ENCODE data around the gene AXIN1.
"Not testable (repeated sequence)": the region's sequence is repeated elsewhere in the genome, so short reads cannot be mapped to it uniquely, and the experiment has no call there.

The AXIN1 gene

DNA sequence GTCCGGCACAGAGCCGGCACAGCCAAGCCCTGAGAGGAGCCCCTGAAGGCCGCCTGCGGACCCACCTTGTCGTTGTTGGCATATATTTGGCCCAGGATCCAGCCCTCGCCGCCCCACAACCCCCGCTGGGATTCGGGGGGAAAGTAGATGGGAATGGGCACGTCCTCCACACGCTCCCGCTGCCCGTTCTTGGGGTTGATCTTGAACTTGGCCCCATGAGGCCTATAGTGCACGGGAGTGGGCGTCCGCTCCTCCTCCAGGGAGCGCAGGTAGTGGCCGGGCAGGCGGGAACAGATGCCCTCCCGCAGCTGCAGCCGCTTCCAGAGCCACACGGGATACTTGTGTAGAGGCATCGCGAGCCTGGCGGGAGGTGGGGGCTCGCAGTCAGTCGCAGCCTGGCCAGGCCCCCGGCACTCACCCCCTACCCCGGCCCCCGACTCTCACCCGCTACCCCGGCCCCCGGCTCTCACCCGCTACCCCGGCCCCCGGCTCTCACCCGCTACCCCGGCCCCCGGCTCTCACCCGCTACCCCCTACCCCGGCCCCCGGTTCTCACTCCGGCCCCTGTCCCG, 17.4 kb upstream of the AXIN1 start:
- DNase-seq (ENCODE audit: low read depth) = no peak

DNA sequence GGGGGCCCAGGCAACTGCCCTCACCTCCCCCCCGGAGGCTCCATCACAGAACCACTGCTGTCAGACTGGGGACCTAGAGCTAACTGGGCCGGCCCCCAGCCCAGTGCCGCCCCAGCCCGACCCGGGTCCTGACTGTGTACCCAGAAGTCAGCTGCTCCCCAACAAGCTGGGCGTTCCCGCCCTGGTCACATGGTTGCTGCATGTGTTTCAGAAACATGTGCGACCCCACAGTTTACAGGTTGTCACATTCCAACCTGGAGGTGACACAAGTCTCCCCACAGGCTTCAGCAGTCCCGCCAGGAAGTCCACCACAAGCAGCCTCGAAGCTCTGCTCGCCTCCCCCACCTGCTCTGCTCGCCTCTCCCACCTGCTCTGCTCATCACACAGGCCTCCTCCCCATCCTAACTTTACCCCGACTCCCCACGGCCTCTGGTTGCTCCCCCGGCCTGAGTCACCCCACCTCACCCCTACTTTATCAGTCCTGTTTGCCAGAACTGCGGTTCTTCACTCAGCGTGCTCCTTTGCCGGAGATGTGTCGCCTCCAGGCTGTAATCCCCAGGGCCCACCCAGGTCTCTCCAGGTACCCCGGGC, 16.8 kb upstream of the AXIN1 start:
- DNase-seq (ENCODE audit: low read depth) = no peak

DNA sequence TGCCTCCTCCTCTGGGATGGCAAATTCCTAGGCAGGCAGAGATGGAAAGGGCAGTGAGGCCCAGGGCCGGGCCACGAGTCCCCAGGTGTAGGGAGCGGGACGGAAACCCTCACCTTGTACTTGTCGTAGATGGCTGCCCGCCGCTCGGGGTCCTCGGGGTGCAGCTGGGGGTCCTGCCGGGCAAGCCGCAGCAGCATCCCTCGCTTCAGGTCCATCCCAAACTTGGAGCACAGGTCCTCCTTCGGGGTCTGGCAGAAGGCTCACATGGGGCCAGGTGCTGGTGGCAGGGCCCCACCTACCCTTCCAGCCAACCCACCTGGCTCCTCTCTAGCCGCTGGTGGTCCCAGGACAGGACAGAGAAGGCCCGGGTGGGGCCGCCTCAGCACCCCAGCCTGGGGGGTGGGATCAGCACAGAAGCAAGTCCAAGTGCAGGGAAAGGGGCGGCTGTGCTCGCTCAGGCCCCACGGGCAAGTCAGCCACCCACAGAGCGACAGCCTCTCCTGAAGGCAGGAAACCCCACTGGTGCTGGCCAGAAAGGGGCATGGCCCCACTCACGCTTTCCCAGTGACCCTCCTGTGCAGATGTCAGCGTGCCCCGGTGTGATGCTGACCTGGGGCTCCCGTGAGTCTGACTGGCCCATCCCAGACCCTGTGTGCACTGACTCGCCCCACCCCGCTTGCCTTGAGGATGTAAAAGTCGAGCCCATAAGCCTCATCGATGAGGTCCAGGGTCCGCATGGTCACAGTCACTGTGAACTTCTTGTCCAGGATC, 16.1 kb upstream of the AXIN1 start:
- DNase-seq (ENCODE audit: low read depth) = no peak

DNA sequence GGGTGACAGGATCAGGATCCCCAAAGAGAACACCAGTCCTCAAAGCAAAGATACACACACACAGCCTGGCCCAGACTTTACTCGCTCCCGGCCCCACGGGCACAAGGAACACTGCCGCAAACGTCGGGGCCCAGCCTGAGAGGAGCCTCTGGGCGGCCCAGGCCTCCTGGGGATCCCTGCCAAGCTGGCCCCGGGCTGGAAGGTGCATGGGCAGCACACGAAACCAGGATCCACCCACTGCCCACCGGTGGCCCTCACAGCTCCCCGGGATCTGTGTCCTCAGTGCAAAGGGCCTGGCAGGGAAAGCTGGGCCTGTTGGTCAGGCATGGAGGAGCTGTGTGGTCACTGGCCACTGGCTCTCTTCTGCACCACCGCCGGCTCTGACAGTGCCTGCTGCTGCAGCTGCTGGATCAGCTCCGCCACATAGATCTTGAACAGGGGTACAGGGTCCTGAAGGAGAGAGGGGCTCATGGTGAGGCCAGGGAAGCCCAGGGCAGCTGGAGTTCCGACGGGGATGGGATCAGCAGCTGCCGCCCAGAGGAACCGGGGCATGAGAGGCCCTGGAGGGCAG, 14.9 kb upstream of the AXIN1 start:
- DNase-seq (ENCODE audit: low read depth) = no peak

DNA sequence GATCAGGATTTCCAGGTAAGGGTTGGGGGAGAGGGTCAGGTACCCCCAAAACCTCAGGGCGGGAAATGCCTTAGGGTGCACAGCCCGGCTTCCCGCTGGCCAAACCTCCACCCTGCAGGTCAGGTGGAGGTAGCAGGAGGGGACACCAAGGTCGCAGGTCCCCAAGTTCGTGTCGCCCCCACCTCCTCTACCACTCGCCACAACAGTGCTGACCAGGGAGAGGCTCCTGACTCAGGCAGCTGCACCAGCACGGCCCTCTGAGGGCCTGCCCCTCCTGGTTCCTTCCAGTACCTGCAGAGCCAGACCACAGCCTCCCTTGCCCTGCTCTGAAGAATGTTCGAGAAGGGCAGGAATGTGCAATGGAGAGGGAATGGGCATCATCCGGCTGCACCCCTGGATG, 14.0 kb upstream of the AXIN1 start:
- DNase-seq (ENCODE audit: low read depth) = no peak

DNA sequence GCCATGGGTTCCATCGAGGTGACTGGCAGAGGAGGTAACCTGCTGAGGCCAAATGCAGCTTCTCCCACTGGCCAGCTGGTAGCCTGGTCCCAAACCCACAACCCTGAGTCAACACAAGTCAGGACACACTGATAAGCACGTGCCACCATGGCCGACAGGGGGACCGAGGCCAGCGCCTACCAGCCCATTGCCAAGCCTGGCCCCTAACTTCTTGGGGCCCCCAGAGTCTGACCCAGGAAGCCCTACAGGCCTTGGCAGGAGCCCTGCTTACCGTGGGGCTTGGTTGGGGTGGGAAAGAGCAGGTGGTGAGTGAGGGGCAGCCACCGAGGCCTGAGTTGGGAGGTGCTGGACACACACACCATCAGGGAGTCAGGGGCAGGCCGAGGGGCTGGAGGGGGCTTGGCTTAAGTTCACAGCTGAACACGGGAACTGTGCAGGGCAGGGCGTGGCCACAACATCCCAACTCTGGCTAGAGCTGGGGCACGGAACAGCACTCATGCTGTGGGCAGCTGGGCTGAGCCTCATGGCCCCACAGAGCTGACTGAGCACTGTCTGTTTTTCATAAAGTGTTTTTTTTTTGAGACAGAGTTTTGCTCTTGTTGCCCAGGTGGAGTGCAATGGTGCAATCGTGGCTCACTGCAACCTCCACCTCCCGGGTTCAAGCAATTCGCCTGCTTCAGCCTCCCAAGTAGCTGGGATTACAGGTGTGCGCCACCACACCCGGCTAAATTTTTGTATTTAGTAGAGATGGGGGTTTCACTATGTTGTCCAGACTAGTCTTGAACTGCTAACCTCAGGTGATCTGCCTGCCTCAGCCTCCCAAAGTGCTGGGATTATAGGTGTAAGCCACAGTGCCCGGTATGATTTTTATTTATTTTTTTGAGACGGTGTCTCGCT, 12.3 kb upstream of the AXIN1 start:
- DNase-seq (ENCODE audit: low read depth) = no peak

DNA sequence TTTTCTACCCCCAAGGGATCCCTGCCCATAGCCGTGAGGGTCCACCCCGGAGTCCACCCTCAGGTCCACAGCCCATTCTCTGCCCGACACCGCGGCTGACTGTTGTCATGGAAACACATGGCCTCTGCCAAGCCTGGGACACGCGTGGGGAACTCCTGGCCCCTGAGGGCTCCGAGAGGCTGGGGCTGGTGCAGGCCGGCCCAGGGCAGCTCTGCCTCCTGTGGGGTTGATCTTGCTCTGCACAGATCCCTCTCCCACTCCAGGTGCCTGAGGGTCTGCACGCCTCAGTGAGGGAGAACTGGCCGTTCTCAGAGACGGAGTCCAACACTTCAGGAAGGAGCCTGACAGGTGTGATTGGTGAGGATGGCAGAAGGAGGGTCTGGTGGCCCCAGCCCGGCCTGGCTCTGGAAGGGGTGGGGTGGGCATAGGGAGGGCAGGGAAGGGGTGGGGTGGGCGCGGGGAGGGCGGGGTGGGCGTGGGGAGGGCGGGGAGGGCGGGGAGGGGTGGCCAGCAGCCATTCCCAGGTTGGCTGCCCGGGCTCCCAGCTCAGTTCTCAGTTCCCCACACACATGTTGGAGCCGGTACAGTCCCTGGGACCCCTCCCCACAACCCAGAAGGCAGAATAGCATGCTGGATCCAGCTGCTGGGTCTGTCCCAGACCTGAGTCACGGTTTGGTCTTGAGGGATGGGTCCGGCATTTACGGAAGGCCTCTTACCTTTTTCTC, 11.4 kb upstream of the AXIN1 start:
- no peak for DNase-seq (ENCODE audit: low read depth)

DNA sequence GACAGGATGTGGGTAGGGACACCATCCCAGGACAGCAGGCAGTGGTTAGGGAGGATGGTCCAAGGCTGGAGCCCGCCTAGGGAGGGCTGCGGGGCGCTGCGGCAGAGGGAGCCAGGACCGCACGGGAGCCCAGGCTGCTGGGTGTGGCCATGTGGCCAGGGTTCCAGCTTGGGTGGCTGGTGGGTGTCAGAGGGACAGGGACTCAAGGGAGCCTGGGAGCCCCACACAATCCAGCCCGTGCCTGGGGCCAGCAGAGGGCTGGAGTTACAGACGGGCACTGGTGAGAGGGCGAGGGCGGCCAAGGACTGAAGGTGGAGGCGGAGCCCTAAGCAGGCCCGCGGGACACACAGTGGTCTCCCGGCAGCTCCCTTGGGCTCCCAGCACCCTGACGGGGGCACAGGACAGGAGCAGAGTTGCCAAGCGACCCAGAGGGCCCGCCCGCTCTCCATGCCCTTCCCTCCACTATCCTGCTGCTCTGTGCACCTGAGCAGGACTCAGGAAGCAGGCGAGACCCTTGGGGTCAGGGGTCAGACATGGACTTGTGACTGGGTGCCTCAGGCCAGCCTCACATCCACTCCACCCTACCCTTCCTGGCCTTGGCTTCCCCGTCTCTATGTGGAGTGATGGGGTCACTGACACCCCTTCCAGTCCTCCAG, 10.7 kb upstream of the AXIN1 start:
- no peak for DNase-seq (ENCODE audit: low read depth)

DNA sequence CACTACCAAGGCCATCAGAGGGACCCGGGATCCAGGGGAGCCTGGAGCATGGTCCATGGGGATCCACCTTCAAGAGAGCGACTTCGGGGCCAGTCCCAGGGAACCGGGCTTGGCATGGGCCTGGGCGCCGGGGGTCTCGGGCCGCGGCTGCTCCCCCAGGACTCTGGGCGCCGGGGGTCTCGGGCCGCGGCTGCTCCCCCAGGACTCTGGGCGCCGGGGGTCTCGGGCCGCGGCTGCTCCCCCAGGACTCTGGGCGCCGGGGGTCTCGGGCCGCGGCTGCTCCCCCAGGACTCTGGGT, 10.1 kb upstream of the AXIN1 start:
- DNase-seq (ENCODE audit: low read depth) = not testable (repeated sequence)

DNA sequence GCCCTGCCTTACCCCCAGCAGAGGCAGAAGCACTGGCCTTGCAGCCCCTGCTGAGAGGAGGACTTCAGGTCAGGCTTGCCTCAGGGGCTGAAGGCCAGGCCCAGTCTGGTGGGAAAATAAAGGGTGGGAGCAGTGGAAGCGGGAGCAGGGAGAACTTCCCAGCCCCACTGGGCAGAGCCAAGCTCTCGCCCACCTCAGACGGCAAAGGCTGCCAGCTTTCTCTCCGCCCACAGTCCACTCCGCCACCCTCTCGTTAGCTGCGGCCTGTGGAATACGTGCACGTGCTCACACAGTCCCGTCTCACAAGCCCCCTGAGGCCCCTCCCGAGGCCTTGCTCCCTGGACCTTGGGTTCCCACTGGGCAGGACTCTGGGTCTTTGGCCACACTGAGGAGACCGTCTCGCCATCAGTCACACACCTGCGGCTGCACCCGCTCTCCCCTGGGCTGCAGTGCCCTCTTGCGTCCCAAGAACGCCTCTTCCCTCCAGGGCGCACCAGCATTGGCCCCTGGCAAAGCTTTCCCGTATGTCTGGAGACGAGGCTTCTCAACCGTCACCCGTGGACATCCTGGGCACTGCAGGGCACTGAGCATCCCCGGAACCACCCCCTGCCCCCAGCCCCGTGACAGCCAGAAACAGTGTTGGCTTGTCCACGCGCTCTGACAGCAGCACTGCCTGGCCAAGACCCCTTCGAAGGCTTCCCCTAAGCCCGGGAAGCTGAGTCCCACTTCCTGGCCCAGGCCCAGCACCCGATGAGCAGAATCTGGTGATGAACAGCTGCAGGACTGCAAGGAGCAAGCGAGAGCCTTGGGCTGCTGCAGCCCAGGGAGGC, 9.6 kb upstream of the AXIN1 start:
- peak; percentile 59 for DNase-seq (ENCODE audit: low read depth)

DNA sequence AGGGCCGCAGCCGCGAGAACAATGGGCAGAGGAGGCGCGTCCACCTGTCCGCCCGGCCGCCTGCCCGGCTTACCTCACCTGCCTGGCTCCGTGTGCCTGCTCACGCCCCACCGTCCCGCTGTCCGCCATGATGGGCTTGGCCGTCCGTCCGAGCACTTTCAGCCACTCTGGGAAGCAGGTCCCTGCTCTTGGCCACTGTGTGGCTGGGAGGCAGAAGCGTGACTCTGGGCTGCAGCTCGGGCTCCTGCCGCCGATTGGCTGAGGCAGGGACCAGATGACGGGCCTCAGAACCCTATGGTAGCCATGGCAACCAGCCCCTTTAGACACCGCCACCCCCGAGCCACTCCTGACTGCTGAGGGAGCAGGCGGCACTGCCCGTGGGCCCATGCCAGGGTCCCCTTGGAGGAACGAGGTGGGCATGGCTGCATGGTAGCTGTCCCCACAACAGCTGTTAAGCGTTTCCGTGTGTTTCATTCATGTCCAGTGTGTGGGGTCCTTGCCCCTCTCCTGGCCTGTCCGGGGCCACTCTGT, 8.9 kb upstream of the AXIN1 start:
- no peak for DNase-seq (ENCODE audit: low read depth)

DNA sequence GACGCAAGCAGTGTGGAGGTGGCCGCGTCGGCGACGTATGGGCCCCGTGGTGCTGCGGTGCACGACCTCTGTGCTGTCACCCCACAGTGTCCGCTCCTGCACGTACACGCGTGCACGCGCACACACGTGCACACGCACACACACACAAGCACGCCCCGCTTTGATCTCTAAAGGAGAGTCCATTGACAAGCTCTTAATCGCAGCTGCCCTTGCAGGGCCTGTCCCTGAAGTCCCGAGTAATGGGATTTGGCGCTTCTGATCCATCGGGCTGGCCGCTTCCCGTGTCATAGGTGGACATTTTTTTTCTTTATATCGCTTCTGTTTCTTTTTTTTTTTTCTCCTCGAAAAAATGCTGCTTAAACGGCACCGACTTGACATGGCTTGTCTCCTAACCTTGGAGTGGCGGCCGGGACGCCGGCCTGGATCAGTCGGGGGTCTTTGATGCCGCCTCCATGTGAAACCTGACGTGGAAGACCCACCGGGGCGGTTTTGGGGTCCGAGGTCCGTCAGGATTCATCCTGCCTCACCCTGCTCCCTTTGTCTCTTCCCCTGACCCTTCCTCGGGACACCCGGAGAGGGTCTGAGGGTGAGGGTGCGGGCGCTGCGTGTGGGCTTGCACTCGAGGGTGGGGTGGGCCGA, 8.3 kb upstream of the AXIN1 start:
- no peak for DNase-seq (ENCODE audit: low read depth)

DNA sequence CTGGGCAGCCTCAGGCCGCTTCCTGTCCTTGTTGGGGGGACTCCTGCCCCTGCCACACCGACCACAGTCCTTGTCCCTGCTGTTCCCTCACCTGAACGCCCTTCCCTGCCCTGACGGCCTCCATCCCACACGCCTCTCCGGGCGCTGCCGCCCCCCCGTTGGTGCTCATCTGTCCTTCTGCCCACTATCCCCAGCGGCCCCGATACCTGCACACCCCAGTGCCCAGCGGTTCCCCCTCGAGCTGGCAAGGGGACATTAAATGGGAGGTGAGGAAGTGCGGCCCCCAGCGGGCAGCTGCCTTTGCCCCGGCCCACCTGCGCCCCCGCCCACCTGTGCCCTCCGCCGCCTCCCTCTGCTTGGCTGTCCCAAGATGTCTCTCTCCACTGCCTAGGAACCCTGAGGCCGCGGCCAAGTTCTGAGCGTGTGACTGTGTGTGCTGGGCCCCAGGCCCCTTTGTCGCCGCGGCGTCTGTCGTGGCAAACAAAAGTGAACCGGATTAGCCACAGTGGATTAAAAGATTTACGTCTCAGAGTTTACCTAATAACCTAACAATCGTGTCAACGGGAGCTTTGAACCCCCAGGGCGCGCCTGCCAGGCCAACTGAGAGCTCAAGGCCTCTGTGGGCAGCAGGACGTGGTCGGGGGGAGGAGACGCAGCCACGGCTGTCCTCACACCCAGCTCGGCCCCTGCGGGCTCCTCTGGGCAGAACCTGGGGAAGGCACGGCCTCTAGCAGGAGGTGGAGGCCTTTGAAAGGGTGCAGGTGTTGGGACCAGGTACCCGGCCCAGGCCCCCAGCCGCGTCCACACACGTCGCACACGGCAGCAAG, 7.6 kb upstream of the AXIN1 start:
- no peak for DNase-seq (ENCODE audit: low read depth)

DNA sequence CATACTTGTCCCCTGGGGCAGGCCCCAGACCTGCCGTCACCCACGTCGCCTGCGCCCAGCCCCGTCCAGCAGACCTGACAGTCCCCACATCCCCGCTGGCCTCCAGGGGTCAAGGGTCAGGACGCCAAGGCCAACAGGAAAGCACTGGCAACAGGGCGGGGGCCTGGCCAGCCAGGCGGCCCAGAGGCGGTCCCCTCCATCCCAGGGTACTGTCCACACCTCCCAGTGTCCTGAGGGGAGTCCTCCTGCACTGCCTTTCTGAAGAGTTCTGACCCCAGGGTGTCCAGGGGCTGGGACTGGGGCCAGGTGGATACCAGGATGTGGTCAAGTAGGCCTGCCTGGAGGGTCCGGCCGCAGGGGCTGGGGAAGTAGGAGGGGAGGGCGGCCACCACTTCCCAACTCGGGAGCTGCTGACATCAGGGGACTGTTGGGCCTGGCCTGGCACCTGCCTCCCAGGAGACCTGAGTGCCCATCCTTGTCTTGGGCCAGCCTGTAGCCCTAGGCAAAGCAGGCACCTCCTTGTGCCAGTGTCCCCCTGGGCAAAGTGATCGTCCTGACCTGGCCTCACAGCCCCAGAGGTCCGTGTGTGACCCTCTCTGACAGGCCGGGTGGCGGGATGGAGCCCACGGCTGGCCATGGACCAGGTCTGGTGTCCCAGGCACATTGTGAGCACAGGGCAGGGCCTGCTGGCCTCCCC, 6.7 kb upstream of the AXIN1 start:
- DNase-seq (ENCODE audit: low read depth) = no peak

DNA sequence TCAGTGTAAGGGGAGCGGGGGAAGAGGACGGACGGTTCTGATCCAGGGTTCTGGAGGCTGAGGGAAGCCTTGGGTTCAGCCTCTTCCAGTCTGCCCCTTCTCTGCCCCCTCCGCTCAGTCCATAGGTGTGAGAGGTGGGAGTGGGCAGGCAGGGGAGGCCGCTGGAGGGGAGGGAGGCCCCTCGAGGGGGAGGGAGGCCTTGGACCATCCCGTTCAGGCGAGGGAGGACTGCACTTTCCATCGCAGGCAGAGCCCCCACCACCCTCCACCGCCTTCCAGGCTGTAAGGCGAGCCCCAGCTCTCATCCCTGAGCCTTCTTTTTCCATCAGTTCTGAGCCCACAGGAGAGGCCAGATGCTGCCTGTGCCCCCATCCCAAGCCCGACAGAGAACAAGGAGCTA, 4.2 kb upstream of the AXIN1 start:
- DNase-seq (ENCODE audit: low read depth) = no peak

DNA sequence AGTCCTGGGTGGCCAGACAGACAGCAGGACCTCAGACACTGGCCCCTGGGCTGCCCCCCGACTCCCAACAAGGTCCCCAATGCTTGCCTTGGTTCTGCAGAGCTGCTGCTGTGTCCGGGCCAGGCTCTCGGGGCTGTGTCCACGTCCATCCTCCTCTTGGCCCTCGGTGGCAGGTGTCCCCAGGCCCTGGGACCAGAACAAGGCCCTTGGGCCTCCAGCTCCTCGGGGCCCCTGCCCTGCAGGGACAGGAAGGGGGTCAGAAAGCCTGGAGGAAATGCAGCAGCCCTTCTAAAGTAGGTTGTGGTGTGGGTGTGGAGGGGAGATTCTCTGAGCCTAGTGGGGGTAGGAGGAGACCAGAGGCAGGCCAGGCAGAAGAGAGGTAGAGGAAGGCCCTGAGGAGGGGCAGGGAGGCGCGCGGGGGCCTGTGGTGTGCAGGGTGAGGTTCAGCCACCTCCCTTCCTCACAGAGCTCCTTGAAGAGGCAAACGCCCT, 2.5 kb upstream of the AXIN1 start:
- no peak for DNase-seq (ENCODE audit: low read depth)

DNA sequence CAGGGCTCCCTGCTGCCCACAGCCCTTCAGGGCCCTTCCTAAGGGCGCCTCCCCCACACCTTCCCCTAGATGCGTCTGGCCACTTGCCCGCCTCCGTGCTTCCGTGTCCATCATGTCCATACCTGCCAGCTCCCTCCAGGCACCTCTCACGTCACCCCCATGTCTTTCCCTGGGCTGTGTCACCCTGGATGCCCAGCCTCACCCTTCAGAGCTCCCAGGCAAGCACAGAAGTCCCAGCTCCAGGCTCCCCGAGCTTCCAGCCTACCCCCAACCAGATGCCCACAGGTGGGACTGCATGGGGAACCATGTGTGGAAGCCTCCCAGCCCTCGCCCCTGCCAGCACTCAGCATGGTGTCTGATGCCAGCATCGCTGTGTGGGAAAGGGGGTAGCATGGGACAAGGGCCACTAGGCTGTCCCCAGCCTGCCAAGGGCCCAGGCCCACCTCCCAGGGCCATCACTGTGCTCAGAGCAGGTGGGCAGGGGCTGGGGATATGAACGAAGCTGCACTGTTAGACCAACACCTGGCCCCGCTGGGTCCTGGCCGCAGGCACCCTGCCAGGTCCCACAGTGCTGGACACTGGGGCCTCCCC, 1.9 kb upstream of the AXIN1 start:
- DNase-seq (ENCODE audit: low read depth) = no peak

Measured in stimulated activated CD4-positive, alpha-beta T cell treated with anti-CD3 and anti-CD28 coated beads, Interleukin-2, amount 100 ng/mL, for 4 hours (primary cell).